OCI-LY1 (cell line): ENCODE data around the gene ERGIC1.

ENCODE experiments used
- H2AFZ ChIP-seq: fragments of 200-600 bp; sonication (generic), shearing (Covaris generic); 2 replicates; pipeline ENCODE4 v1.6.0; 2014; ENCODE audit warnings: antibody characterized with exemption, mild to moderate bottlenecking, low read length
- H3F3A ChIP-seq: fragments of 200-600 bp; sonication (generic), shearing (Covaris generic); 2 replicates; pipeline ENCODE4 v1.6.0; 2014; ENCODE audit warnings: mild to moderate bottlenecking, antibody characterized with exemption, low read length, moderate library complexity; ENCODE audit not compliant: insufficient read depth
- H3K27ac ChIP-seq: fragments of 200-600 bp; sonication (generic); 2 replicates; pipeline ENCODE4 v1.5.1; 2014; ENCODE audit warnings: low read length, mixed run types, mild to moderate bottlenecking, low read depth; ENCODE audit not compliant: poor library complexity, severe bottlenecking
- H3K27me3 ChIP-seq: fragments of 200-600 bp; sonication (generic); 2 replicates; pipeline ENCODE4 v1.6.0; 2014; ENCODE audit warnings: antibody characterized with exemption, mild to moderate bottlenecking, low read length, moderate library complexity; ENCODE audit not compliant: insufficient read depth
- H3K36me3 ChIP-seq: fragments of 200-600 bp; sonication (generic); 2 replicates; pipeline ENCODE4 v1.6.1; 2014; ENCODE audit warnings: mild to moderate bottlenecking, antibody characterized with exemption, low read length, moderate library complexity, mixed read lengths; ENCODE audit not compliant: insufficient read depth
- H3K4me1 ChIP-seq: fragments of 200-600 bp; sonication (generic); 2 replicates; pipeline ENCODE4 v1.5.1; 2014; ENCODE audit warnings: mild to moderate bottlenecking, low read length, moderate library complexity; ENCODE audit not compliant: insufficient read depth, severe bottlenecking
- H3K4me2 ChIP-seq: fragments of 200-600 bp; sonication (generic), shearing (Covaris generic); 2 replicates; pipeline ENCODE4 v1.6.1; 2014; ENCODE audit warnings: low read length
- H3K4me3 ChIP-seq: fragments of 200-600 bp; sonication (generic); 2 replicates; pipeline ENCODE4 v1.5.1; 2014; ENCODE audit warnings: low read length, low read depth, mild to moderate bottlenecking, mixed read lengths; ENCODE audit not compliant: poor library complexity, severe bottlenecking
- H3K79me2 ChIP-seq: fragments of 200-600 bp; shearing (Covaris generic); 2 replicates; pipeline ENCODE4 v1.6.1; 2016; ENCODE audit warnings: mixed run types, low read length, mixed read lengths; ENCODE audit not compliant: insufficient read depth
- H3K9ac ChIP-seq: fragments of 200-600 bp; sonication (generic), shearing (Covaris generic); 2 replicates; pipeline ENCODE4 v1.6.1; 2014; ENCODE audit warnings: mild to moderate bottlenecking, low read length, mixed read lengths
- H3K9me2 ChIP-seq: fragments of 200-600 bp; sonication (generic), shearing (Covaris generic); 2 replicates; pipeline ENCODE4 v1.6.1; 2014; ENCODE audit warnings: low read depth, mild to moderate bottlenecking, low read length, mixed read lengths
- H3K9me3 ChIP-seq: fragments of 200-600 bp; shearing (Covaris generic); 2 replicates; pipeline ENCODE4 v1.6.1; 2014; ENCODE audit warnings: low read length, mixed read lengths
- H4K20me1 ChIP-seq: fragments of 200-600 bp; sonication (generic), shearing (Covaris generic); 2 replicates; pipeline ENCODE4 v1.6.0; 2016; ENCODE audit warnings: mild to moderate bottlenecking, low read length; ENCODE audit not compliant: insufficient read depth
- CTCF ChIP-seq: fragments of 200-600 bp; sonication (generic), shearing (Covaris generic); IDR thresholded peaks from 2 replicates; pipeline ENCODE4 v1.5.1; 2017; ENCODE audit warnings: mild to moderate bottlenecking, antibody characterized with exemption, low read length, moderate library complexity, mixed read lengths
- EZH2 ChIP-seq: fragments of 200-600 bp; sonication (generic), shearing (Covaris generic); IDR thresholded peaks from 2 replicates; pipeline ENCODE4 v1.8.0; 2017; ENCODE audit warnings: borderline replicate concordance, mixed run types, mild to moderate bottlenecking, antibody characterized with exemption, low read length, moderate library complexity, mixed read lengths

The ERGIC1 gene

GRCh38 chr5:172800088-172800551 lies 33.9 kb upstream of the ERGIC1 start:
- H3K9ac ChIP-seq: no peak overlapping the region
- no peaks in the 10 kb centered on the region for H3K9me2 ChIP-seq
- H3K36me3 ChIP-seq: no peaks in the 10 kb centered on the region
- TF ChIP-seq CTCF (no peak), EZH2 (no peak)
- H3K4me1 ChIP-seq: no peaks in the 10 kb centered on the region
- H4K20me1 ChIP-seq: no peaks in the 10 kb centered on the region
- H2AFZ ChIP-seq: no peak overlapping the region
- no peak overlapping the region for H3K4me3 ChIP-seq
- H3K4me2 ChIP-seq: no peak overlapping the region
- no peak overlapping the region for H3K27ac ChIP-seq
- H3K9me3 ChIP-seq: no peaks in the 10 kb centered on the region
- H3K79me2 ChIP-seq: no peaks in the 10 kb centered on the region
- no peaks in the 10 kb centered on the region; the same call in 1 of the 2 replicates for H3K27me3 ChIP-seq
- H3F3A ChIP-seq: no peaks in the 10 kb centered on the region

- Histone ChIP-seq H4K20me1 (no peaks in the 10 kb centered on the region), H3K4me2 (no peak overlapping the region), H3K9ac (no peak overlapping the region), H3F3A (no peaks in the 10 kb centered on the region), H3K27ac (no peak overlapping the region), H3K9me3 (no peaks in the 10 kb centered on the region), H3K4me3 (no peak overlapping the region), H3K4me1 (no peaks in the 10 kb centered on the region), H3K36me3 (no peaks in the 10 kb centered on the region), H2AFZ (no peak overlapping the region), H3K9me2 (no peaks in the 10 kb centered on the region), H3K27me3 (no peaks in the 10 kb centered on the region; the same call in 1 of the 2 replicates), H3K79me2 (no peaks in the 10 kb centered on the region)
- TF ChIP-seq EZH2 (no peak), CTCF (no peak)
Observed at GRCh38 chr5:172801179-172801671, 32.8 kb upstream of the ERGIC1 start.

- no peaks in the 10 kb centered on the region for H3K9me3 ChIP-seq
- no peaks in the 10 kb centered on the region for H3K9me2 ChIP-seq
- no peak overlapping the region for H3K9ac ChIP-seq
- no peaks in the 10 kb centered on the region for H3K79me2 ChIP-seq
- H2AFZ ChIP-seq: no peak overlapping the region
- H4K20me1 ChIP-seq: no peaks in the 10 kb centered on the region
- no peak overlapping the region for H3K4me2 ChIP-seq
- H3K4me3 ChIP-seq: no peak overlapping the region
- H3F3A ChIP-seq: no peaks in the 10 kb centered on the region
- H3K4me1 ChIP-seq: peaks cover 4% of the 10 kb centered on the region
- no peak for TF ChIP-seq CTCF
- TF ChIP-seq EZH2: no peak
- no peak overlapping the region for H3K27ac ChIP-seq
- no peaks in the 10 kb centered on the region; the same call in 1 of the 2 replicates for H3K27me3 ChIP-seq
- no peaks in the 10 kb centered on the region for H3K36me3 ChIP-seq
Observed at GRCh38 chr5:172802112-172802511, 31.9 kb upstream of the ERGIC1 start.
